Cardiac muscle cell (in vitro differentiated cells and primary cell): ENCODE measurements around the gene CRTC1. TPM values are rescaled to one million over a fixed set of nuclear protein-coding genes. Genes with fewer than 3 reads are reported as not detected.

Experiments
- DNase-seq, 2 donors: peaks; one replicate each; pipeline versions ENCODE4 v3.0.0 to v3.0.0-alpha.2; 2010 to 2017; ENCODE audit warnings: low read depth in 1 of 2, low spot score in 1 of 2
- H3K27ac ChIP-seq: fragments of 200-600 bp; sonication (generic); 2 replicates; pipeline ENCODE4 v1.5.1; 2016
- H3K27me3 ChIP-seq: fragments of 200-600 bp; sonication (generic); 2 replicates; pipeline ENCODE4 v1.6.0; 2016; ENCODE audit warnings: control low read depth
- H3K36me3 ChIP-seq: fragments of 200-600 bp; sonication (generic); 2 replicates; pipeline ENCODE4 v1.5.1; 2016; ENCODE audit warnings: control low read depth
- H3K4me1 ChIP-seq: fragments of 200-600 bp; sonication (generic); 2 replicates; pipeline ENCODE4 v1.8.1; 2017; ENCODE audit warnings: low read depth, mild to moderate bottlenecking, mixed run types
- H3K4me3 ChIP-seq: fragments of 200-600 bp; sonication (generic); 2 replicates; pipeline ENCODE4 v1.5.1; 2016; ENCODE audit warnings: mild to moderate bottlenecking
- H3K9me3 ChIP-seq: fragments of 200-600 bp; sonication (generic); 2 replicates; pipeline ENCODE4 v1.5.1; 2017; ENCODE audit warnings: low read depth, mild to moderate bottlenecking, control low read depth
- CTCF ChIP-seq: IDR thresholded peaks from 2 replicates; pipeline ENCODE4 v1.5.1; 2012; ENCODE audit warnings: low read depth, mild to moderate bottlenecking, low read length
- polyA plus RNA-seq: library from polyadenylated mRNA; unstranded; fragments of >200 nt; fragmentation: Nextera tagmentation; extraction: Ambion mirVana; gene quantifications from 2 replicates; pipeline ENCODE4 v1.2.1, GENCODE V29; 2016
- total RNA-seq: library from RNA; depleted of rRNA; stranded (reverse); fragments of >200 nt; gene quantifications from 2 replicates; pipeline ENCODE4 v1.2.3, GENCODE V29; 2016

Gene CRTC1
- total and polyA plus RNA-seq, 2 experiments from 2014 or later = 4.0 to 13.8 TPM

GRCh38 chr19:18669524-18669817 is 14.0 kb upstream of the CRTC1 start:
- H3K27ac ChIP-seq = no peak overlapping the region
- no peak overlapping the region for H3K4me3 ChIP-seq
- H3K9me3 ChIP-seq = no peaks in the 10 kb centered on the region
- H3K27me3 ChIP-seq = no peaks in the 10 kb centered on the region
- no peak for DNase-seq
- TF ChIP-seq CTCF = no peak
- peaks cover 3% of the 10 kb centered on the region for H3K36me3 ChIP-seq
- no peaks in the 10 kb centered on the region for H3K4me1 ChIP-seq

DNA sequence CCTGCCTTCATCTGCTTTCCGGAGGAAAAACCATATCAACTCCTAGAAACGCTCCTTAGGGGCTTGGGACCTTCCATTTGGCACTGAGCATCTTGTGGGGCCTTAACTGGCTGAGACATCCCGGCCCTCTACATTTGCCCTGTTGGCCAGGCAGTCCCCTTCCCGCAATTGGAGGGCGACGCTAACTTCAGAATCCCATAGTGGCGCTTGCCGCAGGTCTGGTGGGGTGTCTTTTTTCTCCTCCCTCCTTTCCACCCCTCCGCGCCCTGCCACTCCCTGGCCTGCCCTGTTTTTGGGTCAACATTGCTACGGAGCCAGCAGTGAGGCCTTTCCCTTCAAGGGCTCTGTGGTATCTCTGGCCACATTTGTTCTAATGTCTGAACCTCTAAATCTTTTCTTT is 13.6 kb upstream of the CRTC1 start:
- no peak for DNase-seq
- Histone ChIP-seq H3K9me3 (no peaks in the 10 kb centered on the region), H3K27me3 (no peaks in the 10 kb centered on the region), H3K4me1 (no peaks in the 10 kb centered on the region), H3K4me3 (no peak overlapping the region), H3K27ac (no peak overlapping the region), H3K36me3 (peaks cover 3% of the 10 kb centered on the region)
- TF ChIP-seq CTCF = no peak

DNA sequence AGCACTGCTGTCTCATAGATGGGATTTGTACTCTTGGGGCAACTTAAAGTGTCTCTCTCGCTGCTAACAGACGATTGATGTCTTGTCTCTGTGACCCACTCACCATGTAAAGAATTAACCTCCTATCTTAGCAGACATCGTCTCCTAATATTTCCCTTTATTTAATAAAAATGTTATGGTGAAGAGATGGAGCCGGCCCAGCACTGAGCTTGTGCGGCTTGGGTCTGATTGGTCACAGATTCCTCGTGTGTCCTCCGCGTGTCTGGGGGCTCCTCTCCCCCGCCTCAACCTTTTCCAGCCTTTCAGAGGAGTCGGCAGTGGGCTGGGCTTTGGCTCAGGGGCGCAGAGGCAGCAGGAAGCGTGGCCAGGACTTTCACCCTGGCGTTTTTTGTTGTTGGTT is 13.2 kb upstream of the CRTC1 start:
- Histone ChIP-seq H3K27me3 (no peaks in the 10 kb centered on the region), H3K9me3 (no peaks in the 10 kb centered on the region), H3K4me3 (no peak overlapping the region), H3K27ac (no peak overlapping the region), H3K36me3 (peaks cover 3% of the 10 kb centered on the region), H3K4me1 (no peaks in the 10 kb centered on the region)
- TF ChIP-seq CTCF = no peak
- no peak for DNase-seq

GRCh38 chr19:18671303-18672043 is 12.0 kb upstream of the CRTC1 start:
- no peak overlapping the region for H3K4me3 ChIP-seq
- no peak for DNase-seq
- no peak overlapping the region for H3K27ac ChIP-seq
- no peaks in the 10 kb centered on the region for H3K27me3 ChIP-seq
- no peaks in the 10 kb centered on the region for H3K9me3 ChIP-seq
- H3K4me1 ChIP-seq = no peaks in the 10 kb centered on the region
- H3K36me3 ChIP-seq = peaks cover 3% of the 10 kb centered on the region
- TF ChIP-seq CTCF = no peak

DNA sequence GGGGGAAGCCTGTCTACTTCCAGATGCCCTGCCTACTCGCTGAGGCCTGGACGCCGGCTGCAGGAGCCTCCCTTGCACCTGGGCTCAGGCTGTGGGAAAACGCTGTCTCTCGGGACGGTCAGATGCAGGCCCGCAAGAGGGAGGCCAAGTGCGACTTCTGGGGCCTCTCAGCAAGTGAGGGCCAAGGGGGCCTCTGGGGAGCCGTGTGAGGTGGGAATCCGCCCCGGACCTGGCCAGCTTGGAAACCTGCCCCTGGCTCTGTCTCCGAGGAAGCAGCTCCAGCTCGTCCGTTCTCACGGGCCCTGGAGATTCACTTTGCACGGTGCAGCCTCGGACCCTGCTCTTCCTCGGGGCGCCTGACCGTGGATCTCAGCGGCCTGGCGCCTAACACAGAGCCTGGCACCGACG is 11.4 kb upstream of the CRTC1 start:
- no peak overlapping the region for H3K4me3 ChIP-seq
- no peak for TF ChIP-seq CTCF
- H3K4me1 ChIP-seq = no peaks in the 10 kb centered on the region
- no peak overlapping the region for H3K27ac ChIP-seq
- no peaks in the 10 kb centered on the region for H3K9me3 ChIP-seq
- no peak for DNase-seq
- H3K36me3 ChIP-seq = peaks cover 3% of the 10 kb centered on the region
- no peaks in the 10 kb centered on the region for H3K27me3 ChIP-seq
